PC-9 (cell line): ENCODE data around the gene LRRC8D. TPM values are rescaled to one million over a fixed set of nuclear protein-coding genes. Genes with fewer than 3 reads are reported as not detected.

ENCODE experiments used
- BruUV-seq: library from RNA; stranded (reverse); fragments of 400-500 nt; replicated peaks from 2 replicates; lab custom pipeline; 2021; lab: Mats Ljungman, UMichigan
- CTCF ChIA-PET: fragments of 300-600 bp; sonication (Branson Sonifier 250); formaldehyde crosslinking; loops from one replicate; lab custom pipeline; 2022; ENCODE audit warnings: antibody characterized with exemption; lab: Charles Lee
- POLR2A ChIA-PET: fragments of 300-600 bp; sonication (Branson Sonifier 250); formaldehyde crosslinking; loops from one replicate; lab custom pipeline; 2022; ENCODE audit warnings: antibody characterized with exemption; ENCODE audit not compliant: unreplicated experiment; lab: Charles Lee
- DNase-seq, 2 experiments: peaks; one replicate each; pipeline versions ENCODE4 v3.0.0 to v3.0.0-alpha.2; 2015 to 2022; ENCODE audit warnings: mixed read lengths in 1 of 2
- H2AFZ ChIP-seq: fragments of 200-600 bp; sonication (generic); 2 replicates; pipeline ENCODE4 v1.8.1; 2017; ENCODE audit warnings: antibody characterized with exemption
- H3F3A ChIP-seq: fragments of 200-600 bp; sonication (generic); 2 replicates; pipeline ENCODE4 v1.8.1; 2017; ENCODE audit warnings: antibody characterized with exemption, mild to moderate bottlenecking, low read depth; ENCODE audit not compliant: insufficient read depth
- H3K27ac ChIP-seq: fragments of 200-600 bp; sonication (generic); 2 replicates; pipeline ENCODE4 v1.6.1; 2016; ENCODE audit warnings: mixed run types
- H3K27me3 ChIP-seq: fragments of 200-600 bp; sonication (generic); 2 replicates; pipeline ENCODE4 v1.6.1; 2016; ENCODE audit warnings: low read depth, mixed run types; ENCODE audit not compliant: insufficient read depth
- H3K36me3 ChIP-seq: fragments of 200-600 bp; sonication (generic); 2 replicates; pipeline ENCODE4 v1.6.1; 2016; ENCODE audit warnings: low read depth, mixed run types
- H3K4me1 ChIP-seq: fragments of 200-600 bp; sonication (generic); replicated peaks from 2 replicates; pipeline ENCODE4 v1.6.1; 2016; ENCODE audit warnings: mixed run types; ENCODE audit not compliant: insufficient read depth
- H3K4me2 ChIP-seq: fragments of 200-600 bp; sonication (generic); 2 replicates; pipeline ENCODE4 v1.6.1; 2017; ENCODE audit warnings: mixed run types
- H3K4me3 ChIP-seq: fragments of 200-600 bp; sonication (generic); 2 replicates; pipeline ENCODE4 v1.6.1; 2016; ENCODE audit warnings: mixed run types
- H3K79me2 ChIP-seq: fragments of 200-600 bp; sonication (generic); 2 replicates; pipeline ENCODE4 v1.6.1; 2017; ENCODE audit warnings: low read depth, mixed run types
- H3K9me2 ChIP-seq: fragments of 200-600 bp; sonication (generic); 2 replicates; pipeline ENCODE4 v1.8.1; 2017; ENCODE audit warnings: mild to moderate bottlenecking; ENCODE audit not compliant: insufficient read depth
- H3K9me3 ChIP-seq: fragments of 200-600 bp; sonication (generic); 2 replicates; pipeline ENCODE4 v1.8.1; 2016; ENCODE audit warnings: low read depth; ENCODE audit not compliant: insufficient read depth
- H4K20me1 ChIP-seq: fragments of 200-600 bp; sonication (generic); 2 replicates; pipeline ENCODE4 v1.8.1; 2017; ENCODE audit not compliant: insufficient read depth
- CTCF ChIP-seq: fragments of 200-600 bp; sonication (generic); conservative IDR thresholded peaks from 2 replicates; pipeline ENCODE4 v1.6.1; 2017; ENCODE audit warnings: mixed run types, antibody characterized with exemption, mild to moderate bottlenecking, moderate library complexity
- EZH2 ChIP-seq: fragments of 200-600 bp; sonication (generic); IDR thresholded peaks from 2 replicates; pipeline ENCODE4 v1.8.0; 2017; ENCODE audit warnings: antibody characterized with exemption, low read depth
- intact Hi-C: fragments of 100-400 bp; cut with micrococcal nuclease; formaldehyde crosslinking; loops from one replicate; pipeline ENCODE4 v1.10.0; 2022; ENCODE audit not compliant: unreplicated experiment
- total RNA-seq: library from RNA; stranded (reverse); gene quantifications from 2 replicates; pipeline ENCODE4 v1.2.3, GENCODE V29; 2021

The LRRC8D gene
- total RNA-seq, 1 experiment from 2014 or later = 75.9 TPM

- Histone ChIP-seq H3K27me3 (no peaks in the 10 kb centered on the region), H3K4me1 (peaks cover 20% of the 10 kb centered on the region), H4K20me1 (no peaks in the 10 kb centered on the region), H3K9me3 (no peaks in the 10 kb centered on the region), H3K79me2 (peaks cover 83% of the 10 kb centered on the region), H3K4me3 (no peak overlapping the region), H3K36me3 (peaks cover 54% of the 10 kb centered on the region), H3K9me2 (no peaks in the 10 kb centered on the region), H3K4me2 (no peak overlapping the region), H2AFZ (no peak overlapping the region), H3F3A (peaks cover 48% of the 10 kb centered on the region), H3K27ac (no peak overlapping the region)
- BruUV-seq = no TSS peak
- ChIA-PET POLR2A (no interaction called here), CTCF (no interaction called here)
- TF ChIP-seq CTCF (no peak), EZH2 (no peak)
- no peak for DNase-seq
- intact Hi-C loops = no loop called here
These were observed 77.3 kb downstream of the LRRC8D start for GRCh38 chr1:89898150-89898549.

DNA sequence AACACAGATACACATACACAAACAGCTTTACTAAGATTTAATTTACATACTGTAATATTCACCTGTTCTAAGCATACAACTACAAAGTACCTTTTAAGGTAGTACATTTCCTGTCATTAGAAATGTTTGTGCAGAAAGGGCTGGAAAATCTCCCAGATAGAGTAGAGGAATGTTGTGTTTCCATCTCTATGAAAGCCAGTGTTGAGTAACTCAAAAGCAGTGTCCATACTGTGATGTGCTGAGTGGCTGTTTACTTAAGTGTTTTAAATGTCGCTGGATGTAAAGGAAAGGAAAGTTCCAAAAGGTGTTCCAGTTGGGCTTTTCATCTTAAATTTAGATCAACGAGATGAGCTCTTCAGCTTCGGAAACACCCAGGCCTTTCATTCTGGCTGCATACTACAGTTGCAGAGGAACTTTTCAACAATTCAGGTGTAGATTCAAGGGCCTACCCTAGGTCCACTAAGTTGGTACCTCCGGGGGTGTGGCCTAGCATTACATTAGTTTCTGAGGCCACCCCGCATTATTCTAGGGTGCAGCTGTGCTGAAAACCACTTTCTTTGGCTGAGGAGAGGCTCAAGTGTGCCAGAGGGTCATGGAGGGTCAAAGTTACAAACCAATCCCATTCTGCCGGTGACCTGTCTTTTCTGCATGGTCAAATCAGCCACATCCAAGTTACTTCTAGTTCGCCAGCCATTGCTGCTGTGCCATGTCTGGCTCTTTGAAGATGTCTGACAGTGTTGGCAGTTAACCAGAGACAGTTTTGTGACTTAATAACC lies 78.1 kb downstream of the LRRC8D start:
- H3K4me2 ChIP-seq = no peak overlapping the region
- intact Hi-C loops = no loop called here

GRCh38 chr1:89900323-89900722 lies 79.5 kb downstream of the LRRC8D start:
- Histone ChIP-seq H3K79me2 (peaks cover 83% of the 10 kb centered on the region), H2AFZ (no peak overlapping the region), H3K27me3 (no peaks in the 10 kb centered on the region), H3K4me1 (peaks cover 24% of the 10 kb centered on the region), H3K36me3 (peaks cover 53% of the 10 kb centered on the region), H3F3A (peaks cover 46% of the 10 kb centered on the region), H3K4me3 (no peak overlapping the region), H3K9me3 (no peaks in the 10 kb centered on the region), H3K4me2 (no peak overlapping the region), H3K27ac (0 out of 2 replicates have a peak overlapping the region, but pooled peaks have one; percentile 2), H3K9me2 (no peaks in the 10 kb centered on the region), H4K20me1 (no peaks in the 10 kb centered on the region)
- ChIA-PET CTCF (no interaction called here), POLR2A (no interaction called here)
- intact Hi-C loops = no loop called here
- DNase-seq = no peak
- TF ChIP-seq EZH2 (no peak), CTCF (no peak)
- no TSS peak for BruUV-seq

More for the DNA sequence above, 78.1 kb downstream of the LRRC8D start:
- ChIA-PET POLR2A (interaction anchor here (0.6 kb wide), 2 partner anchors 12 to 877 kb away, joined by 5 to 7 read pairs; no protein-coding TSS in a partner anchor), CTCF (no interaction called here)
- TF ChIP-seq CTCF (no peak), EZH2 (no peak)
- Histone ChIP-seq H3F3A (peaks cover 47% of the 10 kb centered on the region), H3K4me1 (peaks cover 20% of the 10 kb centered on the region), H3K9me3 (no peaks in the 10 kb centered on the region), H3K27ac (no peak overlapping the region), H3K79me2 (peaks cover 83% of the 10 kb centered on the region), H2AFZ (no peak overlapping the region), H3K27me3 (no peaks in the 10 kb centered on the region), H3K36me3 (peaks cover 54% of the 10 kb centered on the region), H4K20me1 (no peaks in the 10 kb centered on the region), H3K9me2 (no peaks in the 10 kb centered on the region), H3K4me3 (no peak overlapping the region)
- no TSS peak for BruUV-seq
- no peak for DNase-seq
